Endothelial cell (in vitro differentiated cells): Measurements from ENCODE around the gene AP3B1. TPM values are rescaled to one million over a fixed set of nuclear protein-coding genes. Genes with fewer than 3 reads are reported as not detected.

ENCODE experiments used
- DNase-seq: peaks from one replicate; pipeline ENCODE4 v3.0.0; 2021; ENCODE audit warnings: low spot score
- H3K27ac Mint-ChIP-seq: one replicate; pipeline ENCODE4 v1.8.0; 2021; ENCODE audit warnings: mixed read lengths, inconsistent platforms; ENCODE audit not compliant: unreplicated experiment
- H3K27me3 Mint-ChIP-seq: one replicate; pipeline ENCODE4 v1.8.0; 2021; ENCODE audit warnings: mild to moderate bottlenecking, moderate library complexity, mixed read lengths, inconsistent platforms; ENCODE audit not compliant: unreplicated experiment
- H3K36me3 Mint-ChIP-seq: one replicate; pipeline ENCODE4 v1.8.0; 2021; ENCODE audit warnings: mild to moderate bottlenecking, low read depth, mixed read lengths, inconsistent platforms; ENCODE audit not compliant: unreplicated experiment
- H3K4me1 Mint-ChIP-seq: one replicate; pipeline ENCODE4 v1.8.0; 2021; ENCODE audit warnings: mild to moderate bottlenecking, mixed read lengths, inconsistent platforms; ENCODE audit not compliant: unreplicated experiment
- H3K4me3 Mint-ChIP-seq: one replicate; pipeline ENCODE4 v1.8.0; 2021; ENCODE audit warnings: mild to moderate bottlenecking, mixed read lengths, inconsistent platforms; ENCODE audit not compliant: unreplicated experiment
- H3K9me3 Mint-ChIP-seq: one replicate; pipeline ENCODE4 v1.8.0; 2021; ENCODE audit warnings: mixed read lengths, inconsistent platforms; ENCODE audit not compliant: unreplicated experiment
- total RNA-seq: library from RNA; stranded (reverse); fragmentation: NEBNext Ultra II Directional; extraction: Animal tissue kit (Norgen Biotek cat#: 25700); gene quantifications from one replicate; pipeline ENCODE4 v1.2.1, GENCODE V29; 2021; ENCODE audit not compliant: unreplicated experiment
- TF ChIP-seq, protein P1 (sequence below): fragments of 200-600 bp; sonication (generic); IDR thresholded peaks from one replicate; pipeline ENCODE4 v1.5.0; 2021; ENCODE audit warnings: antibody characterized with exemption; ENCODE audit not compliant: unreplicated experiment

Gene AP3B1
- total RNA-seq, 1 donor from 2014 or later: 60.9 TPM

DNA sequence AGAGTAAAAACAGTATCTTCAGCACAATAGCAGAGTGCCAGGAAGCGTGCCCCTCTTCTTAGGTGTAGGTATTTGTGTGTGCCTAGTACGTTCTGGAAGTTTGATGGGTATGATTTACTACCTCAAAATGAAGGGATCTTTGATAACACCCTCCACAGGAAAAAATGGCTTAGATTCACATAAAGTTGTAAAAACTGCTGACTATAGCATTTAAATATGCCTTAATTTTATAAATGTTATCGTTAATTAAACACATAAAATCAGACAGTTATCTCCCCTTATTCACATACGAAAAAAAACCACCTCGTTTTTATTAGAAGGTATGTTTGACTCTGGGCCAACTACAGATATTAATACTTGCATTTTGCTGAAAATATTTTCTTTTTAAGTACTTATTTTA lies 274.8 kb downstream of the AP3B1 start:
- Mint-ChIP-seq H3K27me3 (no peaks in the 10 kb centered on the region), H3K4me3 (no peak overlapping the region), H3K9me3 (no peaks in the 10 kb centered on the region), H3K27ac (no peak overlapping the region), H3K4me1 (peaks cover 5% of the 10 kb centered on the region), H3K36me3 (peaks cover 3% of the 10 kb centered on the region)
- no peak for DNase-seq
- TF ChIP-seq, protein P1, sequence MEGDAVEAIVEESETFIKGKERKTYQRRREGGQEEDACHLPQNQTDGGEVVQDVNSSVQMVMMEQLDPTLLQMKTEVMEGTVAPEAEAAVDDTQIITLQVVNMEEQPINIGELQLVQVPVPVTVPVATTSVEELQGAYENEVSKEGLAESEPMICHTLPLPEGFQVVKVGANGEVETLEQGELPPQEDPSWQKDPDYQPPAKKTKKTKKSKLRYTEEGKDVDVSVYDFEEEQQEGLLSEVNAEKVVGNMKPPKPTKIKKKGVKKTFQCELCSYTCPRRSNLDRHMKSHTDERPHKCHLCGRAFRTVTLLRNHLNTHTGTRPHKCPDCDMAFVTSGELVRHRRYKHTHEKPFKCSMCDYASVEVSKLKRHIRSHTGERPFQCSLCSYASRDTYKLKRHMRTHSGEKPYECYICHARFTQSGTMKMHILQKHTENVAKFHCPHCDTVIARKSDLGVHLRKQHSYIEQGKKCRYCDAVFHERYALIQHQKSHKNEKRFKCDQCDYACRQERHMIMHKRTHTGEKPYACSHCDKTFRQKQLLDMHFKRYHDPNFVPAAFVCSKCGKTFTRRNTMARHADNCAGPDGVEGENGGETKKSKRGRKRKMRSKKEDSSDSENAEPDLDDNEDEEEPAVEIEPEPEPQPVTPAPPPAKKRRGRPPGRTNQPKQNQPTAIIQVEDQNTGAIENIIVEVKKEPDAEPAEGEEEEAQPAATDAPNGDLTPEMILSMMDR: no peak

DNA sequence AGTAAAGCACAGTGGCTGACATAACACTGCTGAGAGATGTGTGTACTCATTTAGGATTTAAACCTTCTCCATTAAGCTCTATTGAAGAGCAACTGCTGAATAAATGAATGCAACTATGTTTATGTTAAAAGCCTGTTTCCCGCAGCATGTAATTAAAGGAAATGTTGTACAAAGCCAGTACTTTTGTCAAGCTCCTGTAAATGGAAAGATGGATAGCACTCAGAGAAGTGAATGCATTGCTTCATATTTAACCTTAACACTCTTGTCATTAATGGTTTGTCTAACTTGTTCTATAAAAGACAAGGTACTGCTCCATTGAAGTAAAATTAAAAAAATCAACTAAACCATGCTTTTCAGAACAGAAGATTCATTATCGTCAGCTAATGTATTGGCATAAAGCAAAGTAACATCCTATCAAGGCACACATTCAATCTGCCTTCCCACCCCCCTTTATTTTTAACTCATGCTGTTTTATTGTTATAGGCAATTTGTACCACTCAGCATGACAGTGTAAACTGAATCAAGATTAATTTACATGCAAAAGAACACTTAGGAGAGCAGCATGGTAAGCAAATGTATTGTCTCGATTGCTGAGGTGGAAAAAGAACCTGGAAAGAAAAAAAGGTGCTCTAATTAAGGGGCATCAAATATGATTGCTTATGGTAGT lies 277.5 kb downstream of the AP3B1 start:
- no peak overlapping the region for H3K4me3 Mint-ChIP-seq
- peaks cover 3% of the 10 kb centered on the region for H3K36me3 Mint-ChIP-seq
- no peaks in the 10 kb centered on the region for H3K27me3 Mint-ChIP-seq
- no peaks in the 10 kb centered on the region for H3K4me1 Mint-ChIP-seq
- H3K9me3 Mint-ChIP-seq: no peaks in the 10 kb centered on the region
- H3K27ac Mint-ChIP-seq: no peak overlapping the region
- TF ChIP-seq, protein P1: no peak
- no peak for DNase-seq

DNA sequence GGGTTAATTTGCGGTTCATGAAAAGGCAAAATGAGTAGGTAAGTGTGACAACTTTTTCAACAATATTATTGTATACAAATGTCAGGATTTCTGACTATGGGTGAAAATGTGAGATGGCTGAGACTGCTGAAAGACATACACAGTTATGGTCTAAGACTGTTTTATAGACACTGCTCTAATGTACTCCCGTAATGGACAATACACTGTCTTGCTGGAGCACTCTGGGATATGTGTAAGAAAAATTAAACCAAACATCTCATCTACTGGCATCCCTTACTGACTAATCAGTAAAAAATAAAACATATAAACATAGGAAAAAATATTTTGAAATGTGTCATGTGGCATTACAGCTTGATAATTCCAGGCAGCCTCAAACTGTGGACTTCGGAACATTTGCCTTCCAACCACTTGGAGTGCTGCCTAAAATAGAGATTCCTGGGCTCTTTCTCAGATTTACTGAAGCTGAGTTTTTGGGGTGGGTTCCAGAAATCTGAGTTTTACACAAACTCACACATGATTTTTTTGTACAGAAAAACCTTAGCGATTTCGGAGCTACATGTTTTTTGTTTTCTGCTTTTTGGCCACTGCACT lies 284.5 kb downstream of the AP3B1 start:
- H3K27ac Mint-ChIP-seq: no peak overlapping the region
- no peak for DNase-seq
- H3K9me3 Mint-ChIP-seq: no peaks in the 10 kb centered on the region
- TF ChIP-seq, protein P1: no peak
- no peak overlapping the region for H3K4me3 Mint-ChIP-seq
- no peaks in the 10 kb centered on the region for H3K27me3 Mint-ChIP-seq
- H3K36me3 Mint-ChIP-seq: peaks cover 2% of the 10 kb centered on the region
- H3K4me1 Mint-ChIP-seq: no peaks in the 10 kb centered on the region

DNA sequence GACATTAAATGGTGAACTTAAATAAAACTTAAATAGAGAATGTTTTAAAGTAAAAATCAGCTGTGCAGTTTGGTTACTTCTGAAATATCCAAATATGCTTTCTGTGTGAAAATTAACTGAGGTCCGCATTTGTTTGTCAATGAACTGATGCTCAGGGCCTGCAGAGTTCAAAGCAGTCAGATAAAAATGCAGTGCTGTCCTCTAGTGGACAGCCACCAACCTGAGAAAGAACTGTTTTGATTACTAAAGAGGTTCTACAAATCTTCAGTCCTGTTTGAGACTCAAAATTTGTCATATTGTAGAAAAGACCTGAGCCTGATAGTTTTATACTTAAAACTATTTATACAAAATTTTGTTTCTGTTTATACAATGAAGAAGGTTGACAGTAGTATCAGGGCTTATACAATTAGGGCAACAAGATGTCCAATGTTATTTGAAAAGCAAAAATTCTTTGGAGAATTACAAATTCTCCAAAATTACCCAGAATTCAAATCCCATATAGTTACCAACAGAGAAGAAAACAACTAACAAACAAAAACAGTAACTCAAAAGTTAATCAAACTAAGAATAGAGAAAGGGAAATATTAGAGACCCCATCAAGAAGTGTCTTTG lies 286.0 kb downstream of the AP3B1 start:
- Mint-ChIP-seq H3K36me3 (no peaks in the 10 kb centered on the region), H3K9me3 (no peaks in the 10 kb centered on the region), H3K27me3 (no peaks in the 10 kb centered on the region), H3K27ac (no peak overlapping the region), H3K4me1 (peaks cover 4% of the 10 kb centered on the region), H3K4me3 (no peak overlapping the region)
- TF ChIP-seq, protein P1: peak; percentile 65
- peak; percentile 30 for DNase-seq

DNA sequence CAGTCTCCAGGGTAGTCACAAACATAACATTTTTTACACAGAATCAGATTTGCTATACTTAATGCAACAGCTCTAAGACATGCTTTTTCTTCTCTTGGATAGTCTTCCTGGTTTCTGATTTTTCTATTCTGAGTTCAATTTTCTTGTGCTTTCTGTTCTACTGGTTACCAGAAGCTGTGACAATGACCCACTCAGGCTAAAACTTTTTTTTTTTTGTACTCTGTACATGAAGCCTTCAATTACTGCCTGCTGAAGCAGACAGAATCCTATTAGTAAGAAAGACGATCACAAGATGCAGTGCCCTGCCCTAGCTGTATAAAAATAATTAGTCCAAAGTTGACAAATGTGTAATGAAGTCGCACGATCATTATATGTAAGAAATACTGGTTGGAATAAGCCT lies 287.3 kb downstream of the AP3B1 start:
- peaks cover 5% of the 10 kb centered on the region for H3K4me1 Mint-ChIP-seq
- DNase-seq: no peak
- H3K27me3 Mint-ChIP-seq: no peaks in the 10 kb centered on the region
- H3K27ac Mint-ChIP-seq: no peak overlapping the region
- no peaks in the 10 kb centered on the region for H3K36me3 Mint-ChIP-seq
- H3K4me3 Mint-ChIP-seq: no peak overlapping the region
- no peaks in the 10 kb centered on the region for H3K9me3 Mint-ChIP-seq
- TF ChIP-seq, protein P1: no peak
